GM12873 (cell line): ENCODE results near the gene CLEC10A.

Source experiments
- CTCF ChIP-seq: IDR thresholded peaks from 2 replicates; pipeline ENCODE4 v1.5.1; 2012; ENCODE audit warnings: low read depth, mild to moderate bottlenecking, moderate library complexity, low read length, control low read depth; ENCODE audit not compliant: insufficient read depth; ENCODE audit errors: missing control alignments

The CLEC10A gene

DNA sequence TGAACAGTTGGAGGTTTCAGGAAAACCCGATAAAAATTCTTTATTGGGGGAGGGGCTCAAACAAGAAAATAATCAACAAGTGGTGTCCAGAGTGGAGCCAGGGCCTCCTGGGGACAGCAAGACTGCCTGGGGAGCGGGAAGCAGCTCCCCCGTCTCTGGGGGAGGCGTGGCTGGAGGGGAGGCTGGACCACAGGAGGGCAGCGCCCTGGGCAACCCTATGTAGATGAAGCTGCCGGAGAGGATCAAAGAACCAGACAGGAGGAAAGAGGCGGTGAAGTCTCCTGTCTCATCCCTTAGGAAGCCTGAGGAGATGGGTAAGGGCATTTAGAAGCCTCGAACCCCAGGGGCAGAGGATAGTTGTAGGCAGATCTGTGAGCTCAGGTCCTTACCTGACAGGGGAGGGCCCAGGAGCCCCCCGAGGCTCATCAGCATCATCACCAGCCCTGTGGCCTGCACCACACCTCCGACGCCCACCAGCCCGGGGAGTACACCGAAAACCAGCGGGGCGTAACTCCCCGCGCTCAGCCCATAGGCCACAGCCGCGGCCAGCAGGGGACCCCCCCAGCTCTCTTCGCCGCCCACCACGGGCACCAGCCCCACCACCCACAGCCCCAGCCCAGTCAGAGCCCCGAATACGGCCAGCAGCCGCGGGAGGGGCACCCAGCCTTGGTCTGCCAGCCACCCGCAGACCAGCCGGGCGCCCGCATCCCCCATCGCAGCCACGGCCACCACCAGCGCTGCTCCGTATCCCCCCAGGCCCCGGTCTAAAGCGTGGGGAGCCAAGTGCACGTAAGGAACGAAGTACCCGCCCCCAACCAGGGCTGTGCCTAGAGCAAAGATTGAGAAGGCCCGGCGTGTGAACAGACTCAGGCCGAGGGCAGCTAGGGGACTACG is 38.2 kb downstream of the CLEC10A start:
- TF ChIP-seq CTCF, result no peak

DNA sequence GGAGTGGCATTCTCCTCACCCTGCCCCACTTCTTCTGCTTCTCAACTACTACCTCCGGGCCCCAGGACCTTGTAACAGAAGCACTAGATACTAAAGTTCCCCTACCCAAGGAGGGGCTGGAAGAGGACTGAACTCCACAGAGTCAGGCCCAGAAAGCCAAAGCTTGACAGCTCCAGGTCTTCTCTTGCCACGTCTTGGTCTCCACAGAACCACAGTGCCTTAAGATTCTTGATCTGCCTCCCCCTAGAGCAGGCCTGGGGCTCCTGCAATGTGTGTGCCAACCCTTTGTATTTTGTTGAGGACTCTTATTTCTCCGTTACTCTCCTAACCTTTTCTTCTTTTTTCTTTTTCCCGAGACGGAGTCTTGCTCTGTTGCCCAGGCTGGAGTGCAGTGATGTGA is 40.2 kb downstream of the CLEC10A start:
- no peak for TF ChIP-seq CTCF

- no peak for TF ChIP-seq CTCF
Observed at GRCh38 chr17:7038025-7038862, 41.8 kb downstream of the CLEC10A start.

DNA sequence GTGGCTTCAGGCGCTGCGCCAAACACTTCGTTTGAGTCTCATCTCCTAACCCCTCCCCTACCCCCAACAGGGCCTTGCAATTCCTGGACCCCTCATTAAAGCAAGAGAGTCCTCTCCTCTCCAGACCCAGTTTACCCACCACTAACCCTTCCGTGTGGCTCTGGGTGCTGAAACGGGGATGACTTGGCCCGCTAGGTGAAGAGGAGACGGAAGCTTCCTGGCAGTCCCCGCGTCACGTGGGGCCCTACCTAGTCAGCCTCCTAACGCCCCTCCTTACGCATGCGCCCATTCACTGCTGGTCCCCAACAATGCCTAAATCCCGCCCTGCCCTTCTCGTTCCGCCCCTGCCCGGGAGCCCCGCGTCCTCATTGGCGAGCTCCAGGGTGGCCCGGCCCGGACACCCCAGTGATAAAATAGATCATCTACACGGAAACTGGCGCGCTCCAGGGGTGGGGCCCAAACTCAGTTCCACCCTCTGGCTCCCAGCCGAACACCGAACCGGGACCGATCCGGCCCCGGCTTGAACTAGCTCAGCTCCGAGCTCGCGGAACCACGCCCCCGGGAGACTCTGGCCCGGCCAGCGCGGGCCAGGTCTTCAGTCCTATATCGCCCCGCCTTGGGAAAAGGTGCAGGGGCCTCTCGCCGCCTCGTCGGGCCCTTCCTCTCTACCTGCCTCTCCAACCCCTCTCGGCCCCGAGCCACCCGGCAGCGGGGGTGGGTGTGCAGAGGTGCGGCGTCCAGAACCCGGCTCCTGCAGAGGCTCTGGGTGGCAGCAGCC is 44.3 kb downstream of the CLEC10A start, which contains the start of gene SLC16A13:
Gene SLC16A13, plus strand, starts transcription at position 425 of the 778 bp plus-strand sequence. CDS start 368 bp downstream, outside the sequence.
- no peak for TF ChIP-seq CTCF

DNA sequence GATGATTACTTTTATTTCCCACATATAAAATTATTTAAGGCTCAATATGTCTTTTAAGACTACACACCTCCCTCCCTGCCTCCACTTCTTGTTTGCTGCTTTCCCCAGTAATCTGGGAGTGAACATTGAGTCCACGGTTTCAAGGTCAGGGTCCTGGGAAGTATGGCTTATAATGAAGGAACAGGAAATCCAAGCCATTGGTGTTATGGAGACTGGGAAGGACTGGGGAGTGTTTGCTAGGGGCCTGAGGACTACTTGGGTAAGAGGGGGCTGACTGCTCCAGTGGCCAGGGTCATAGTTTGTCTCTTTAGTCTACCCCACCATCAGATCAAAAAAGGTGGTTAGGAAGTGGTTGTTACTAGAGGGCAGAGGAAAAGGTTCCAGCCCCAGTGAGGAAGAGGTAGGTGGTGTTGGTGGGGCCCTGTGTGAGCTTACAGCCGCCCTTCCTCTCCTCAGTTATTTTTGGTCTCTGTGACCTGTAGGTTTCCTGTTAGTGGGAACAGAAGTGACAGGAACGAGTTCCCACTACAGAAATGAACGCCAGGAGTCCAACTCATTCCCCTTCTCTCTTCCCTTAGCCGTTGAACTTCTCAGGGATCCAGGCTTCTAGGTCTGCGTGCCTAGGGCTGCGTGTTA is 45.0 kb downstream of the CLEC10A start:
- TF ChIP-seq CTCF, result no peak

DNA sequence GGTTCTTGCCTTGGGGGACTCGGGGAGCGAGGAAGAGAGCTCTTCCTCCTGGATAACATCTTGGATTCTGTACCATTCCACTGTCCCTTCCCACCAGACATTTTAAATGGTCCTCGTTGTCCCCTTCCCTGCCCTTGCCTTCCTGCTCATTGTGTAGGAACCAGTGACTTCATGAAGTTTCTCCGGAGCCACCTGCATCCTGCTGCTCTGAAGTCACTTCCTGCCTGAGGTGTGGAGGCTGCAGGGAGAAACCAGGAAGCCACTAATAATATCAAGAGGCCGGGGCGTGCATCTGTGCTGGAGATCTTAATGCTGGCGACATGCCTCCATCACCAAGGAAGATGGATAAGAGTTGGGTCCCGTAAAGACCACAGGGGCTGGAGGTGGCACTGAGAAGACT is 50.4 kb downstream of the CLEC10A start:
- TF ChIP-seq CTCF, result no peak
